ENCODE data around the gene GOLGA8B.
"Not testable (repeated sequence)": the region's sequence is repeated elsewhere in the genome, so short reads cannot be mapped to it uniquely, and the experiment has no call there.

GOLGA8B gene

GRCh38 chr15:34543860-34544649, 39.4 kb downstream of the GOLGA8B start:
- not testable (repeated sequence) for H3K4me3 ChIP-seq (ENCODE audit: low read depth, low read length); H3K4me1 ChIP-seq; DNase-seq; H3K27me3 ChIP-seq; H3K36me3 ChIP-seq; H3K9me3 ChIP-seq

GRCh38 chr15:34535857-34536256, 47.6 kb downstream of the GOLGA8B start:
- DNase-seq; H3K36me3 ChIP-seq; H3K4me3 ChIP-seq (ENCODE audit: low read depth, low read length); H3K9me3 ChIP-seq; H3K4me1 ChIP-seq; H3K27me3 ChIP-seq: not testable (repeated sequence)
